Measurements from ENCODE around the gene EXD3. TPM values are rescaled to one million over a fixed set of nuclear protein-coding genes. Genes with fewer than 3 reads are reported as not detected.
A peak's percentile ranks its signal among the peaks of the same experiment; 100 is the strongest.

EXD3 gene
- total and polyA plus RNA-seq, 9 of the 15 experiments (the other 6 are each of a cell fraction or from before 2014, with no cell fraction given) = 0.29 to 12.5 (median 3.9) TPM

DNA sequence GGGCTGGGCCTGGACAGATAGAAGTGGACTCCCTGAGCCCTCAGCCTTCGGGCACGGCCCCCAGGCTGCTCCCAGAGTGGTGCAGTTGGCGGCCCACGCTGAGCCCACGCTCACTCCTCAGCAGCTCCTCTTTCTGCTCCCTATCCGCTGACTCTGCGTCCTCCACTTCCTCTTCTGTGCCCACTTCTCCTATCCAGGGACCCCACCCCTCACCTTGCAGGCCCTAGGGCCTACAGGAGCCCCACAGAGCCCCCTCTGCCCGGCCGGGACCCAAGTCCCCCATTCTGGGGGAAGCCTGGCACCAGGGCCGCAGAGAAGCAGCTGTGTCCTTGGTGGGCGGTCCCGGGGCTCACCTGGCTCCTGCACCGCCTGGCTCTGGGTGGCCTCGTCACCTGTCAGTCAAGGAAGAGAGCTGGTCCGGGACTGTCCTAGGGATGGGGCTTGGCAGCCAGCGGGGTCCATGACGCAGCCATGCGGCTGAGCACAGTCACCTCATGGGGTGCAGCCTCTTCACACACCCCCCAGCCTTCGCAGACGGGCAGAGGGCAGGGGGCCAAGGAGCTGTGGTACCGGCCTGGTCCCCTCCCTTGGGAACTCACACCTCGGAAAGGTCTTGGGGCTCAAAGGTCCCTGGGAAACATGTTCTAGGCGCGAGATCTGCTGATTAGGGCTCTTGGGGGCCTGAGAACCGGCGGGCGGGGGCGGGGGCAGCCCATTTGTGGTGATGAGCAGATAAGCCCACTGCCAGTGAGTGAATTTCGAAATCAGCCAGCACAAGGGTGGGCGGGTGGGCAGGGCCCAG lies 115.5 kb downstream of the EXD3 start (continued):
- TF ChIP-seq, protein P1, sequence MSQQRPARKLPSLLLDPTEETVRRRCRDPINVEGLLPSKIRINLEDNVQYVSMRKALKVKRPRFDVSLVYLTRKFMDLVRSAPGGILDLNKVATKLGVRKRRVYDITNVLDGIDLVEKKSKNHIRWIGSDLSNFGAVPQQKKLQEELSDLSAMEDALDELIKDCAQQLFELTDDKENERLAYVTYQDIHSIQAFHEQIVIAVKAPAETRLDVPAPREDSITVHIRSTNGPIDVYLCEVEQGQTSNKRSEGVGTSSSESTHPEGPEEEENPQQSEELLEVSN (IDR thresholded peaks at IDR 0.05; ENCODE audit: borderline replicate concordance in 1 of 2, extremely low read depth in 1 of 2, insufficient read depth in 1 of 2, insufficient read length in 1 of 2, low read depth in 1 of 2, low read length in 1 of 2, poor library complexity in 1 of 2, severe bottlenecking in 1 of 2) = peak in 1 of 2 experiments; percentile 27
- TF ChIP-seq SPI1 (IDR thresholded peaks at IDR 0.05; ENCODE audit: borderline replicate concordance, low read depth, low read length) = peak; percentile 87
- peak; percentile 10; the same call in 1 of the 2 replicates for TF ChIP-seq CREM (IDR thresholded peaks at IDR 0.05; ENCODE audit: low read depth)
- no peak for TF ChIP-seq CTBP1 (IDR thresholded peaks at IDR 0.05; ENCODE audit: borderline replicate concordance)
- TF ChIP-seq, protein P2, sequence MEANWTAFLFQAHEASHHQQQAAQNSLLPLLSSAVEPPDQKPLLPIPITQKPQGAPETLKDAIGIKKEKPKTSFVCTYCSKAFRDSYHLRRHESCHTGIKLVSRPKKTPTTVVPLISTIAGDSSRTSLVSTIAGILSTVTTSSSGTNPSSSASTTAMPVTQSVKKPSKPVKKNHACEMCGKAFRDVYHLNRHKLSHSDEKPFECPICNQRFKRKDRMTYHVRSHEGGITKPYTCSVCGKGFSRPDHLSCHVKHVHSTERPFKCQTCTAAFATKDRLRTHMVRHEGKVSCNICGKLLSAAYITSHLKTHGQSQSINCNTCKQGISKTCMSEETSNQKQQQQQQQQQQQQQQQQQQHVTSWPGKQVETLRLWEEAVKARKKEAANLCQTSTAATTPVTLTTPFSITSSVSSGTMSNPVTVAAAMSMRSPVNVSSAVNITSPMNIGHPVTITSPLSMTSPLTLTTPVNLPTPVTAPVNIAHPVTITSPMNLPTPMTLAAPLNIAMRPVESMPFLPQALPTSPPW (CRISPR knock-in tag; IDR thresholded peaks at IDR 0.05) = peak; percentile 56
- TF ChIP-seq, protein P3, sequence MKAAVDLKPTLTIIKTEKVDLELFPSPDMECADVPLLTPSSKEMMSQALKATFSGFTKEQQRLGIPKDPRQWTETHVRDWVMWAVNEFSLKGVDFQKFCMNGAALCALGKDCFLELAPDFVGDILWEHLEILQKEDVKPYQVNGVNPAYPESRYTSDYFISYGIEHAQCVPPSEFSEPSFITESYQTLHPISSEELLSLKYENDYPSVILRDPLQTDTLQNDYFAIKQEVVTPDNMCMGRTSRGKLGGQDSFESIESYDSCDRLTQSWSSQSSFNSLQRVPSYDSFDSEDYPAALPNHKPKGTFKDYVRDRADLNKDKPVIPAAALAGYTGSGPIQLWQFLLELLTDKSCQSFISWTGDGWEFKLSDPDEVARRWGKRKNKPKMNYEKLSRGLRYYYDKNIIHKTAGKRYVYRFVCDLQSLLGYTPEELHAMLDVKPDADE (conservative IDR thresholded peaks at IDR 0.05; ENCODE audit: control insufficient read depth, low read depth, low read length) = 0 out of 2 replicates have a peak, but pooled peaks have one; percentile 25
- TF ChIP-seq KDM4B (IDR thresholded peaks at IDR 0.05; ENCODE audit: borderline replicate concordance in 2 of 2, low read depth in 1 of 2) = no peak
- TF ChIP-seq SP1 (CRISPR knock-in tag; IDR thresholded peaks at IDR 0.05) = 0 out of 2 replicates have a peak, but pooled peaks have one; percentile 44
- TF ChIP-seq ZNF408 (CRISPR knock-in tag; IDR thresholded peaks at IDR 0.05; ENCODE audit: low read depth) = no peak
- TF ChIP-seq, protein P4, sequence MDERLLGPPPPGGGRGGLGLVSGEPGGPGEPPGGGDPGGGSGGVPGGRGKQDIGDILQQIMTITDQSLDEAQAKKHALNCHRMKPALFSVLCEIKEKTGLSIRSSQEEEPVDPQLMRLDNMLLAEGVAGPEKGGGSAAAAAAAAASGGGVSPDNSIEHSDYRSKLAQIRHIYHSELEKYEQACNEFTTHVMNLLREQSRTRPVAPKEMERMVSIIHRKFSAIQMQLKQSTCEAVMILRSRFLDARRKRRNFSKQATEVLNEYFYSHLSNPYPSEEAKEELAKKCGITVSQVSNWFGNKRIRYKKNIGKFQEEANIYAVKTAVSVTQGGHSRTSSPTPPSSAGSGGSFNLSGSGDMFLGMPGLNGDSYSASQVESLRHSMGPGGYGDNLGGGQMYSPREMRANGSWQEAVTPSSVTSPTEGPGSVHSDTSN (CRISPR knock-in tag; IDR thresholded peaks at IDR 0.05; ENCODE audit: low read depth) = 0 out of 2 replicates have a peak, but pooled peaks have one; percentile 21
- TF ChIP-seq, protein P4 (tag; conservative IDR thresholded peaks at IDR 0.05; ENCODE audit: low read depth) = no peak
- TF ChIP-seq GATA2 (CRISPR knock-in tag; IDR thresholded peaks at IDR 0.05) = 0 out of 2 replicates have a peak, but pooled peaks have one; percentile 53
- TF ChIP-seq, protein P5, sequence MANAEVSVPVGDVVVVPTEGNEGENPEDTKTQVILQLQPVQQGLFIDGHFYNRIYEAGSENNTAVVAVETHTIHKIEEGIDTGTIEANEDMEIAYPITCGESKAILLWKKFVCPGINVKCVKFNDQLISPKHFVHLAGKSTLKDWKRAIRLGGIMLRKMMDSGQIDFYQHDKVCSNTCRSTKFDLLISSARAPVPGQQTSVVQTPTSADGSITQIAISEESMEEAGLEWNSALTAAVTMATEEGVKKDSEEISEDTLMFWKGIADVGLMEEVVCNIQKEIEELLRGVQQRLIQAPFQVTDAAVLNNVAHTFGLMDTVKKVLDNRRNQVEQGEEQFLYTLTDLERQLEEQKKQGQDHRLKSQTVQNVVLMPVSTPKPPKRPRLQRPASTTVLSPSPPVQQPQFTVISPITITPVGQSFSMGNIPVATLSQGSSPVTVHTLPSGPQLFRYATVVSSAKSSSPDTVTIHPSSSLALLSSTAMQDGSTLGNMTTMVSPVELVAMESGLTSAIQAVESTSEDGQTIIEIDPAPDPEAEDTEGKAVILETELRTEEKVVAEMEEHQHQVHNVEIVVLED (CRISPR knock-in tag; IDR thresholded peaks at IDR 0.05) = no peak
- TF ChIP-seq NFYB (IDR thresholded peaks at IDR 0.05; ENCODE audit: extremely low read depth, insufficient read length) = peak; percentile 4
- TF ChIP-seq ZNF263 (CRISPR knock-in tag; IDR thresholded peaks at IDR 0.05; ENCODE audit: borderline replicate concordance) = 0 out of 2 replicates have a peak, but pooled peaks have one; percentile 9
- no peak for TF ChIP-seq NFE2 (IDR thresholded peaks at IDR 0.05; ENCODE audit: low read depth)
- TF ChIP-seq ZNF316 (IDR thresholded peaks at IDR 0.05) = 0 out of 2 replicates have a peak, but pooled peaks have one; percentile 5
